Embryonic facial prominence (tissue), 1 donor: ENCODE data around the gene ASPA.

Source experiments
- DNase-seq: peaks from one replicate; pipeline ENCODE4 v3.0.0-alpha.2; 2016; ENCODE audit errors: extremely low spot score

ASPA gene

GRCh38 chr17:3534881-3535252, 59.1 kb downstream of the ASPA start:
- DNase-seq, result no peak

- peak; percentile 62 for DNase-seq
Observed at GRCh38 chr17:3535253-3535995, 59.6 kb downstream of the ASPA start.

- DNase-seq, result no peak
Observed at GRCh38 chr17:3536716-3537115, 60.9 kb downstream of the ASPA start.

- no peak for DNase-seq
Observed at GRCh38 chr17:3539881-3540540, 64.2 kb downstream of the ASPA start.

DNA sequence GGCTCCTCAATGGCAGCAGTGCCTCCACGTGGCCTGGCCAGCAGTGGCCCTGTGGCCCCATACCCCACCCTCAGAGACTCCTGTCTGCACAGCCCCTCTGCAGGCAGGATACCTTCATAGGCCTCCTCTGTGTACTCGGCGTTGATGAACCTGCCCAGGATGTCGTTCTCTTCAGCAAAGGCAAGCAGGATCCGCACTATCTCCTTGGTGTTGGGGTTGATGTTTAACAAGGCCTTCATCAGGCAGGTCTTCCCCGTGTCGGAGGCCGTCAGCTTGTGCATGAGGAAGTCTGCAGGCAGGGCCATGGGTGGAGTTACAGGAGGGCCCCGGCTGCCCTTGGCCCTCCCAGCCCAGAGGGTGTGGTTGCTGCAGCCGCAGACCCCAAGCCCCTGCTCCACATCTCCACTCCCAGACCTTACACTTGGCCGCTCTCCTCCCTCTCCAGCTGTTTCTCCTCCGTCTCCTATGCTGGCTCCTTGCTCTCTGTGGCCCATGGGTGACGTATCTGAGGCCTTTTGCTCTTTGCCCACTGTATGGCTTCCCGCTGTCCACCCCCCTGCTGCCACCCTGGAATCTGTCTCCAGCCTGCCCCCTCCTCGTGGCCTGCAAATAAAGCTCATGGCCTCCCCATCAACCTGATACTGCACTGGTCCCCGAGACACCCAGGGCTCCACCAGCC, 66.8 kb downstream of the ASPA start:
- DNase-seq, result no peak

GRCh38 chr17:3543453-3543852, 67.7 kb downstream of the ASPA start:
- no peak for DNase-seq

GRCh38 chr17:3544365-3544764, 68.6 kb downstream of the ASPA start:
- no peak for DNase-seq

GRCh38 chr17:3545151-3545550, 69.4 kb downstream of the ASPA start:
- no peak for DNase-seq

GRCh38 chr17:3546521-3546920, 70.7 kb downstream of the ASPA start:
- no peak for DNase-seq

DNA sequence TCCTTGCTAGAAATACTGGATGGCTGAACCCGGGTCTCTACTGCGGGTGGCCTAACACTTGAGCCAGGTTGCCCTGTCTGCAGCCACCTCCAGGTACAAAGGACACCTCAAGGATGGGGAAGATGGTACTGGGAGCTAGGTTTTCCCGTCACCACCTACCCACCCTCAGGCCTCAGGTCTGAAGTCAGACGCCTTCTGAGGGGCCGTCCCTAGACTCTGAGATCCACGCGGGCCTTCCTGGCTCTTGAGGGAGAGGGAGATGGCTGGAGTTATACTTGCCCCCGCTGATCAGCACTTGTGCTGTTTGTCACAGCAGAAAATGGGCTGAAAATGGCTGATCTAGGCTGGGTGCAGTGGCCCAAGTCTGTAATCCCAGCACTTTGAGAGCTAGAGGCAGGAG, 71.2 kb downstream of the ASPA start:
- DNase-seq, result no peak

DNA sequence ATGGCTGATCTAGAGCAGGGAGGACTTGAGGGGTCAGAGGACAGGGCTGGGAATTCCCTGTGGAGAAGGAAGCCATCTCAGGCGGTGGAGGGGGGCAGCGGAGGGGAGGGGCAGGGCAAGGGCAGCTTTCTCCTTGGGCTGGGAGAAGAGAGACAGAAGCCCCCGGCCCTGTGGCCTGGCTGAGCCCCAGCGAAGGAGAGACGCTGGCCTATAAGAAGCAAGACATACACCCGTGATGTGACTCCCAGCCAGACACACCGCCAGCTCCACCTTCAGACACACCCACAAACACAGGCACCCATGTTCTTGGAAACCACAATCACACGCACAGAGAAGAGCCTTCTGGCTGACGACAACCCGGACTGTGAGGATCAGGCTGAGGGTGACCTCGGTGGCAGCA, 71.8 kb downstream of the ASPA start:
- no peak for DNase-seq

GRCh38 chr17:3549610-3550162, 73.9 kb downstream of the ASPA start:
- DNase-seq, result no peak

GRCh38 chr17:3551189-3551588, 75.4 kb downstream of the ASPA start:
- no peak for DNase-seq

DNA sequence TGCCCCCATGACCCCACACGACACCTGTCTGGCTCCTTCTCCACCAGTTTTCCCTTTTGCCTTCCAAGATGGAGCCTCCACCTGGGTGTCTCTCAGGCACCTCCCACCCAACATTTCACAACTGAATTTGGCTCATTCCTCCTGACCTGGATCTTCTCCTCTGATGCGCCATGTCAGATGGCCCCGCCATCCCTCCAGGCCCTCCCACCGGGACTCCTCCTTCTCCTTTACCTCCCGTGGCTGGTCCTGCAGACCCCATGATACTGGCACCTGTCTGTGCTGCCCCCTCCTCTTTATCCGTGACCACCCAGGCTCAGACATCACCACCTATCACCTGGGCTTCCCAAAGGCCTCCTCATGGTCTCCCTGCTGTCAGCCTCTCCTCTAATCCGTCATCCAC, 77.1 kb downstream of the ASPA start:
- DNase-seq, result no peak
